ENCODE measurements around the gene ADCK1.

GRCh38 chr14:77799863-77800730 lies at the start of gene ADCK1:
- TF ChIP-seq, protein P1, sequence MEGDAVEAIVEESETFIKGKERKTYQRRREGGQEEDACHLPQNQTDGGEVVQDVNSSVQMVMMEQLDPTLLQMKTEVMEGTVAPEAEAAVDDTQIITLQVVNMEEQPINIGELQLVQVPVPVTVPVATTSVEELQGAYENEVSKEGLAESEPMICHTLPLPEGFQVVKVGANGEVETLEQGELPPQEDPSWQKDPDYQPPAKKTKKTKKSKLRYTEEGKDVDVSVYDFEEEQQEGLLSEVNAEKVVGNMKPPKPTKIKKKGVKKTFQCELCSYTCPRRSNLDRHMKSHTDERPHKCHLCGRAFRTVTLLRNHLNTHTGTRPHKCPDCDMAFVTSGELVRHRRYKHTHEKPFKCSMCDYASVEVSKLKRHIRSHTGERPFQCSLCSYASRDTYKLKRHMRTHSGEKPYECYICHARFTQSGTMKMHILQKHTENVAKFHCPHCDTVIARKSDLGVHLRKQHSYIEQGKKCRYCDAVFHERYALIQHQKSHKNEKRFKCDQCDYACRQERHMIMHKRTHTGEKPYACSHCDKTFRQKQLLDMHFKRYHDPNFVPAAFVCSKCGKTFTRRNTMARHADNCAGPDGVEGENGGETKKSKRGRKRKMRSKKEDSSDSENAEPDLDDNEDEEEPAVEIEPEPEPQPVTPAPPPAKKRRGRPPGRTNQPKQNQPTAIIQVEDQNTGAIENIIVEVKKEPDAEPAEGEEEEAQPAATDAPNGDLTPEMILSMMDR (IDR thresholded peaks at IDR 0.05): no peak
- peak; percentile 94 for TF ChIP-seq USF2 (CRISPR knock-in tag; IDR thresholded peaks at IDR 0.05)
- TF ChIP-seq PREB (CRISPR knock-in tag; IDR thresholded peaks at IDR 0.05; ENCODE audit: borderline replicate concordance): no peak
- TF ChIP-seq, protein P2, sequence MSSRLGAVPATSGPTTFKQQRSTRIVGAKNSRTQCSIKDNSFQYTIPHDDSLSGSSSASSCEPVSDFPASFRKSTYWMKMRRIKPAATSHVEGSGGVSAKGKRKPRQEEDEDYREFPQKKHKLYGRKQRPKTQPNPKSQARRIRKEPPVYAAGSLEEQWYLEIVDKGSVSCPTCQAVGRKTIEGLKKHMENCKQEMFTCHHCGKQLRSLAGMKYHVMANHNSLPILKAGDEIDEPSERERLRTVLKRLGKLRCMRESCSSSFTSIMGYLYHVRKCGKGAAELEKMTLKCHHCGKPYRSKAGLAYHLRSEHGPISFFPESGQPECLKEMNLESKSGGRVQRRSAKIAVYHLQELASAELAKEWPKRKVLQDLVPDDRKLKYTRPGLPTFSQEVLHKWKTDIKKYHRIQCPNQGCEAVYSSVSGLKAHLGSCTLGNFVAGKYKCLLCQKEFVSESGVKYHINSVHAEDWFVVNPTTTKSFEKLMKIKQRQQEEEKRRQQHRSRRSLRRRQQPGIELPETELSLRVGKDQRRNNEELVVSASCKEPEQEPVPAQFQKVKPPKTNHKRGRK (CRISPR knock-in tag; IDR thresholded peaks at IDR 0.05; ENCODE audit: borderline replicate concordance): no peak
- TF ChIP-seq E2F1 (CRISPR knock-in tag; IDR thresholded peaks at IDR 0.05): no peak
- peak; percentile 95 for TF ChIP-seq MAX (CRISPR knock-in tag; IDR thresholded peaks at IDR 0.05)
- TF ChIP-seq TEAD4 (CRISPR knock-in tag; IDR thresholded peaks at IDR 0.05): no peak
- TF ChIP-seq NR3C1 (CRISPR knock-in tag; conservative IDR thresholded peaks at IDR 0.05; ENCODE audit: low read depth): no peak
- TF ChIP-seq MLX (CRISPR knock-in tag; IDR thresholded peaks at IDR 0.05): peak; percentile 32; the same call in 1 of the 2 replicates
- TF ChIP-seq ZNF121 (CRISPR knock-in tag; IDR thresholded peaks at IDR 0.05): peak; percentile 99
- TF ChIP-seq, protein P3, sequence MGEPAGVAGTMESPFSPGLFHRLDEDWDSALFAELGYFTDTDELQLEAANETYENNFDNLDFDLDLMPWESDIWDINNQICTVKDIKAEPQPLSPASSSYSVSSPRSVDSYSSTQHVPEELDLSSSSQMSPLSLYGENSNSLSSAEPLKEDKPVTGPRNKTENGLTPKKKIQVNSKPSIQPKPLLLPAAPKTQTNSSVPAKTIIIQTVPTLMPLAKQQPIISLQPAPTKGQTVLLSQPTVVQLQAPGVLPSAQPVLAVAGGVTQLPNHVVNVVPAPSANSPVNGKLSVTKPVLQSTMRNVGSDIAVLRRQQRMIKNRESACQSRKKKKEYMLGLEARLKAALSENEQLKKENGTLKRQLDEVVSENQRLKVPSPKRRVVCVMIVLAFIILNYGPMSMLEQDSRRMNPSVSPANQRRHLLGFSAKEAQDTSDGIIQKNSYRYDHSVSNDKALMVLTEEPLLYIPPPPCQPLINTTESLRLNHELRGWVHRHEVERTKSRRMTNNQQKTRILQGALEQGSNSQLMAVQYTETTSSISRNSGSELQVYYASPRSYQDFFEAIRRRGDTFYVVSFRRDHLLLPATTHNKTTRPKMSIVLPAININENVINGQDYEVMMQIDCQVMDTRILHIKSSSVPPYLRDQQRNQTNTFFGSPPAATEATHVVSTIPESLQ (CRISPR knock-in tag; IDR thresholded peaks at IDR 0.05): no peak
- TF ChIP-seq SP1 (CRISPR knock-in tag; conservative IDR thresholded peaks at IDR 0.05): 0 out of 2 replicates have a peak, but pooled peaks have one; percentile 18
- TF ChIP-seq, protein P4, sequence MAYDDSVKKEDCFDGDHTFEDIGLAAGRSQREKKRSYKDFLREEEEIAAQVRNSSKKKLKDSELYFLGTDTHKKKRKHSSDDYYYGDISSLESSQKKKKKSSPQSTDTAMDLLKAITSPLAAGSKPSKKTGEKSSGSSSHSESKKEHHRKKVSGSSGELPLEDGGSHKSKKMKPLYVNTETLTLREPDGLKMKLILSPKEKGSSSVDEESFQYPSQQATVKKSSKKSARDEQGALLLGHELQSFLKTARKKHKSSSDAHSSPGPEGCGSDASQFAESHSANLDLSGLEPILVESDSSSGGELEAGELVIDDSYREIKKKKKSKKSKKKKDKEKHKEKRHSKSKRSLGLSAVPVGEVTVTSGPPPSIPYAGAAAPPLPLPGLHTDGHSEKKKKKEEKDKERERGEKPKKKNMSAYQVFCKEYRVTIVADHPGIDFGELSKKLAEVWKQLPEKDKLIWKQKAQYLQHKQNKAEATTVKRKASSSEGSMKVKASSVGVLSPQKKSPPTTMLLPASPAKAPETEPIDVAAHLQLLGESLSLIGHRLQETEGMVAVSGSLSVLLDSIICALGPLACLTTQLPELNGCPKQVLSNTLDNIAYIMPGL (CRISPR knock-in tag; IDR thresholded peaks at IDR 0.05): peak; percentile 88; the same call in 1 of the 2 replicates

All from WTC11 (cell line).